A549 treated with ZK216348 at 1 μM for 4 hours (cell line): ENCODE results near the gene NPIPB8. TPM values are rescaled to one million over a fixed set of nuclear protein-coding genes. Genes with fewer than 3 reads are reported as not detected.

Experiments
- total RNA-seq: library from RNA; stranded (reverse); fragments of 200-300 nt; extraction: Qiagen RNA extraction; gene quantifications from 5 replicates; pipeline ENCODE4 v1.2.3, GENCODE V29; 2022; ENCODE audit warnings: low read depth

Gene NPIPB8
- total RNA-seq, result not detected in 5 replicates

DNA sequence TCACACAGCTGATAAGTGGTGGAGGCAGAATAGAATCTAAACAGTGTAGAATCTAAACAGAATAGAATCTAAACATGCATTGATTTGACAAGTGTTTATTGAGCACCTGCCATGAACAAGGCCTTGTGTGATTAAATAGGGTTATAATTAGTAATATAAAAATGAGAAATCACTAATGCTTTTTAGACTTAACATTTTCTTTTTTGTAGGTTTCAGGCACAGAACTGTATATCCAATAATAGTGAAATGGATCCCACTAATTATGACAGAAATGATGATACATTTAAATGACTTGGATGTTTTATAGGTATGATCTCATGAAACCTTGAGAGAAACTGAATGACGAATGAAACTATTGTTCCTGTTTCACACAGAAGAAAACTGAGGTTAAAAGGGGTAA, at the start of gene NPIPB8:
Gene NPIPB8, plus strand, starts transcription at position 301 of the 400 bp plus-strand sequence. CDS start 296 bp downstream, outside the sequence.

DNA sequence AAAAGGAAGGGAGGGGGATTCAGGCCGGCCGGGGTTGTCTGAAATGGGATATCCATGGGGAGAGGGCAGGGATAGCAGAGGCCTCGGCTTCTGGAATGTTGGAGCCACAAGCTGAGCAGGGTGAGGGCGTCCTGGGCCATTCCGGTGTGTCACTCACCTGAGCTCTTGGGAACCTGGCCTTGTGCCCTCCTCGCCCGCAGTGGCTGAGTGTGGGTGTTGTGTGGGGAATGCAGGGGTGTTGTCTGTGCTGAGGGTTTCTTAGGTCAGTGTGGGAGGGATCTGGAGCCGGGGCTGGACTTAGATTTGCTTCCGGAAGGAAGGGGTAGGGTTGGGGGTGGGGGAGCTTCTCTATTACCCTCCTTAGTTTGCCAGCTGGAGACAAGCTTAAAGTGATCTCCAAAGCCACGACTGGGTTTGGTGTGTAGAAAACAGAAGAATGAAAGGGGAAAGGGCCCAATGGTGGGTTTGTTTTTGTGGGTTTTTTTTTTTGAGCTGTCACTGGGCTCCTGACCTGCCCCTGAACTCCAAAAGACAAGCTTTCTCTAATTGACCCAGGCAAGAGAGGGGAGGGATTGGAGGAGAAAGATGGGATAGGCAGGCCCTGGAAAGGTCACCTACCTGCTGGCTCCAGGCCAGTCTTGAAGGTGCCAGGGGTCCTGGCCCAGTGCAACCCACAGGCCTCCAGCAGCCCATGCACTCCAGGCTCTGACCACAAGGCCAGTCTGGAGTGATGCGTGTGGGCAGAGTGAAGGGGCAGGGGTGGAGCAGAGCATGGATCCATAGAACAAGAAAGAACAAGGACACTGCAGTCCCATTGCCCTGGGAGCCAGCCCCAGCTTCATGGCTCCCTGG, 40.8 kb upstream of the NPIPB8 start, which contains the start of gene SULT1A2:
Gene SULT1A2, minus strand, starts transcription at position 211 of the 852 bp plus-strand sequence. CDS start 1,120 bp downstream, outside the sequence.

DNA sequence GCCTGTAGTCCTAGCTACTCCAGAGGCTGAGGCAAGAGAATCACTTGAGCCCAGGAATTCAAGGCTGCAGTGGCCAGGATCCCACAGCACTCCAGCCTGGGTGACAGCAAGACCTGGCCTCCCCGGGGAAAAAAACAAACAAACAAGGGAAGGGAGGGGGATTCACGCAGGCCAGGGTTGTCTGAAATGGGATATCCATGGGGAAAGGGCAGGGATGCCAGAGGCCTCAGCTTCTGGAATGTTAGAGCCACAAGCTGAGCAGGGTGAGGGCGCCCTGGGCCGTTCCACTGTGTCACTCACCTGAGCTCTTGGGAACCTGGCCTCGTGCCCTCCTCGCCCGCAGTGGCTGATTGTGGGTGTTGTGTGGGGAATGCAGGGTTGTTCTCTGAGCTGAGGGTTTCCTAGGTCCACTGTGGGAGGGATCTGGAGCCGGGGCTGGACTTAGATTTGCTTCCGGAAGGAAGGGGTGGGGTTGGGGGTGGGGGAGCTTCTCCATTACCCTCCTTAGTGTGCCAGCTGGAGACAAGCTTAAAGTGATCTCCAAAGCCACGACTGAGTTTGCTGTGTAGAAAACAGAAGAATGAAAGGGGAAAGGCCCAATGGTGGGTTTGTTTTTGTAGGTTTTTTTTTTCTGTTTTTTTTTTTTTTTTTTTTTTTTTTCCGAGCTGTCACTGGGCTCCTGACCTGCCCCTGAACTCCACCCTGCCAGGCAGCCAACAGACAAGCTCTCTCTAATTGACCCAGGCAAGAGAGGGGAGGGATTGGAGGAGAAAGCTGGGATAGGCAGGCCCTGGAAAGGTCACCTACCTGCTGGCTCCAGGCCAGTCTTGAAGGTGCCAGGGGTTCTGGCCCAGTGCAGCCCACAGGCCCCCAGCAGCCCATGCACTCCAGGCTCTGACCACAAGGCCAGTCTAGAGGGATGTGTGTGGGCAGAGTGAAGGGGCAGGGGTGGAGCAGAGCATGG, 28.0 kb upstream of the NPIPB8 start, which contains the start of gene SULT1A1:
Gene SULT1A1, minus strand, starts transcription at position 414 of the 964 bp plus-strand sequence. CDS start 1,189 bp downstream, outside the sequence.

Other genes starting within 250 kb of the NPIPB8 start
- 54.0 to 95.3 TPM (median 72.8 TPM) in 5 replicates for gene EIF3CL, start 234.2 kb upstream of the NPIPB8 start, total RNA-seq
- gene NPIPB7, start 165.7 kb upstream of the NPIPB8 start, total RNA-seq, result 0.15 to 0.40 TPM (median 0.23 TPM) in 3 of 5 replicates, not detected in the others
- 18.2 to 33.9 TPM (median 33.4 TPM) in 5 replicates for gene CLN3, start 146.0 kb upstream of the NPIPB8 start, total RNA-seq
- 0.07 to 0.08 TPM (median 0.08 TPM) in 3 of 5 replicates, not detected in the others for gene APOBR, start 143.4 kb upstream of the NPIPB8 start, total RNA-seq
- not detected in 5 replicates for gene IL27, start 131.2 kb upstream of the NPIPB8 start, total RNA-seq
- 11.9 to 21.8 TPM (median 15.3 TPM) in 5 replicates for gene NUPR1, start 99.1 kb upstream of the NPIPB8 start, total RNA-seq
- gene SGF29, start 84.1 kb upstream of the NPIPB8 start, total RNA-seq, result 18.3 to 25.2 TPM (median 20.5 TPM) in 5 replicates
- 0.12 TPM in 1 of 5 replicates, not detected in the others for gene SULT1A2, start 41.0 kb upstream of the NPIPB8 start, total RNA-seq
- 4.8 to 6.1 TPM (median 5.5 TPM) in 5 replicates for gene SULT1A1, start 28.0 kb upstream of the NPIPB8 start, total RNA-seq
- 260 to 393 TPM (median 359 TPM) in 5 replicates for gene EIF3C, start 73.4 kb downstream of the NPIPB8 start, total RNA-seq
- 1.4 to 2.2 TPM (median 1.8 TPM) in 5 replicates for gene NPIPB9, start 113.7 kb downstream of the NPIPB8 start, total RNA-seq
- gene ATXN2L, start 184.9 kb downstream of the NPIPB8 start, total RNA-seq, result 80.2 to 139 TPM (median 132 TPM) in 5 replicates
- gene TUFM, start 208.3 kb downstream of the NPIPB8 start, total RNA-seq, result 177 to 322 TPM (median 284 TPM) in 5 replicates
- gene SH2B1, start 225.8 kb downstream of the NPIPB8 start, total RNA-seq, result 16.2 to 33.9 TPM (median 30.6 TPM) in 5 replicates
- gene ATP2A1, start 240.4 kb downstream of the NPIPB8 start, total RNA-seq, result 1.3 to 2.5 TPM (median 1.9 TPM) in 5 replicates